A673 (cell line): ENCODE data around the gene ACBD7. TPM values are rescaled to one million over a fixed set of nuclear protein-coding genes. Genes with fewer than 3 reads are reported as not detected.

Experiments
- BruUV-seq: library from RNA; stranded (reverse); fragments of 400-500 nt; replicated peaks from 2 replicates; lab custom pipeline; 2021; lab: Mats Ljungman, UMichigan
- CTCF ChIA-PET: fragments of 300-600 bp; sonication (Branson Sonifier 250); formaldehyde crosslinking; loops from one replicate; lab custom pipeline; 2022; ENCODE audit warnings: antibody characterized with exemption; lab: Charles Lee
- POLR2A ChIA-PET: fragments of 300-600 bp; sonication (Branson Sonifier 250); formaldehyde crosslinking; loops from one replicate; lab custom pipeline; 2022; ENCODE audit warnings: antibody characterized with exemption; ENCODE audit not compliant: low non-redundant PET; lab: Charles Lee
- DNase-seq: peaks from one replicate; pipeline ENCODE4 v3.0.0-alpha.2; 2015; ENCODE audit warnings: low spot score
- H3K27ac ChIP-seq: fragments of 200-600 bp; sonication (generic); 2 replicates; pipeline ENCODE4 v1.5.1; 2016; ENCODE audit warnings: mixed run types, low read depth, mild to moderate bottlenecking, mixed read lengths, antibody characterized with exemption, low read length; ENCODE audit not compliant: poor library complexity, severe bottlenecking
- H3K27me3 ChIP-seq: fragments of 200-600 bp; sonication (generic); replicated peaks from 2 replicates; pipeline ENCODE4 v1.6.1; 2017; ENCODE audit warnings: mixed run types, low read depth, mild to moderate bottlenecking, mixed read lengths, antibody characterized with exemption, low read length; ENCODE audit not compliant: insufficient read depth, poor library complexity
- H3K36me3 ChIP-seq: fragments of 200-600 bp; sonication (generic); 2 replicates; pipeline ENCODE4 v1.6.1; 2016; ENCODE audit warnings: mixed run types, mild to moderate bottlenecking, mixed read lengths, antibody characterized with exemption, low read length; ENCODE audit not compliant: insufficient read depth, poor library complexity, severe bottlenecking
- H3K4me1 ChIP-seq: fragments of 200-600 bp; sonication (generic); 2 replicates; pipeline ENCODE4 v1.6.1; 2017; ENCODE audit warnings: mixed run types, mild to moderate bottlenecking, mixed read lengths, antibody characterized with exemption, low read length; ENCODE audit not compliant: insufficient read depth, poor library complexity, severe bottlenecking
- H3K4me3 ChIP-seq: fragments of 200-600 bp; sonication (generic); 2 replicates; pipeline ENCODE4 v1.5.1; 2016; ENCODE audit warnings: low read depth, mixed run types, mild to moderate bottlenecking, mixed read lengths, low read length; ENCODE audit not compliant: poor library complexity, severe bottlenecking
- H3K9me3 ChIP-seq: fragments of 200-600 bp; sonication (generic); 2 replicates; pipeline ENCODE4 v1.6.1; 2016; ENCODE audit warnings: mixed run types, low read depth, mild to moderate bottlenecking, mixed read lengths, antibody characterized with exemption, low read length; ENCODE audit not compliant: poor library complexity, severe bottlenecking
- CTCF ChIP-seq: fragments of 300-800, 200-600 bp; sonication (generic); conservative IDR thresholded peaks from 2 replicates; pipeline ENCODE4 v1.5.1; 2017; ENCODE audit warnings: low read depth, mild to moderate bottlenecking, antibody characterized with exemption, low read length, moderate library complexity, mixed read lengths
- EZH2 ChIP-seq: fragments of 200-600 bp; sonication (generic); IDR thresholded peaks from 2 replicates; pipeline ENCODE4 v1.6.1; 2017; ENCODE audit warnings: borderline replicate concordance, low read depth, mild to moderate bottlenecking, mixed read lengths, antibody characterized with exemption, low read length; ENCODE audit not compliant: poor library complexity, severe bottlenecking
- intact Hi-C: fragments of 100-400 bp; cut with micrococcal nuclease; formaldehyde crosslinking; loops from one replicate; pipeline ENCODE4 v1.10.0; 2022; ENCODE audit not compliant: unreplicated experiment
- total RNA-seq: library from RNA; stranded (reverse); gene quantifications from 2 replicates; pipeline ENCODE4 v1.2.3, GENCODE V29; 2021

The ACBD7 gene
- total RNA-seq, 1 experiment from 2014 or later = 2.0 TPM

- ChIA-PET CTCF (no interaction called here), POLR2A (no interaction called here)
- Histone ChIP-seq H3K27ac (no peak overlapping the region), H3K27me3 (no peaks in the 10 kb centered on the region), H3K9me3 (no peaks in the 10 kb centered on the region), H3K4me3 (no peak overlapping the region), H3K4me1 (no peaks in the 10 kb centered on the region), H3K36me3 (no peaks in the 10 kb centered on the region)
- no TSS peak for BruUV-seq
- intact Hi-C loops = no loop called here
- no peak for TF ChIP-seq CTCF
- no peak for TF ChIP-seq EZH2
- DNase-seq = no peak
These were observed 27.6 kb upstream of the ACBD7 start for GRCh38 chr10:15116225-15116624.

- no peaks in the 10 kb centered on the region for H3K36me3 ChIP-seq
- CTCF ChIA-PET = no interaction called here
These were observed 25.2 kb upstream of the ACBD7 start for GRCh38 chr10:15113766-15114165.

GRCh38 chr10:15112657-15113056 is 24.1 kb upstream of the ACBD7 start:
- Histone ChIP-seq H3K4me1 (no peaks in the 10 kb centered on the region), H3K27ac (no peak overlapping the region), H3K9me3 (no peaks in the 10 kb centered on the region), H3K27me3 (no peaks in the 10 kb centered on the region), H3K4me3 (no peak overlapping the region), H3K36me3 (no peaks in the 10 kb centered on the region)
- DNase-seq = peak; percentile 19
- ChIA-PET POLR2A (no interaction called here), CTCF (no interaction called here)
- intact Hi-C loops = no loop called here
- TF ChIP-seq CTCF (no peak), EZH2 (no peak)
- BruUV-seq = no TSS peak

More at GRCh38 chr10:15113766-15114165, 25.2 kb upstream of the ACBD7 start:
- intact Hi-C loops = no loop called here
- no peak overlapping the region for H3K4me3 ChIP-seq
- no TSS peak for BruUV-seq
- no peak overlapping the region for H3K27ac ChIP-seq
- H3K4me1 ChIP-seq = no peaks in the 10 kb centered on the region
- H3K9me3 ChIP-seq = no peaks in the 10 kb centered on the region
- no peak for DNase-seq
- TF ChIP-seq EZH2 (no peak), CTCF (no peak)
- POLR2A ChIA-PET = no interaction called here
- no peaks in the 10 kb centered on the region for H3K27me3 ChIP-seq
